C4-2B (cell line): ENCODE data around the gene ANKRD33B.
"Not testable (repeated sequence)": the region's sequence is repeated elsewhere in the genome, so short reads cannot be mapped to it uniquely, and the experiment has no call there.

ENCODE experiments used
- H3K27ac ChIP-seq: fragments of 450-650 bp; 2 replicates; pipeline ENCODE4 v1.5.1; 2017
- CTCF ChIP-seq: fragments of 450-650 bp; conservative IDR thresholded peaks from 2 replicates; pipeline ENCODE4 v1.5.1; 2017; ENCODE audit warnings: mild to moderate bottlenecking
- ZFX ChIP-seq: fragments of 450-650 bp; IDR thresholded peaks from 2 replicates; pipeline ENCODE4 v1.6.1; 2017

The ANKRD33B gene

GRCh38 chr5:10607666-10608073 is 43.8 kb downstream of the ANKRD33B start:
- H3K27ac ChIP-seq, result no peak overlapping the region
- no peak for TF ChIP-seq CTCF
- no peak for TF ChIP-seq ZFX

- not testable (repeated sequence) for H3K27ac ChIP-seq
These were observed 44.2 kb downstream of the ANKRD33B start for GRCh38 chr5:10608081-10608480.

DNA sequence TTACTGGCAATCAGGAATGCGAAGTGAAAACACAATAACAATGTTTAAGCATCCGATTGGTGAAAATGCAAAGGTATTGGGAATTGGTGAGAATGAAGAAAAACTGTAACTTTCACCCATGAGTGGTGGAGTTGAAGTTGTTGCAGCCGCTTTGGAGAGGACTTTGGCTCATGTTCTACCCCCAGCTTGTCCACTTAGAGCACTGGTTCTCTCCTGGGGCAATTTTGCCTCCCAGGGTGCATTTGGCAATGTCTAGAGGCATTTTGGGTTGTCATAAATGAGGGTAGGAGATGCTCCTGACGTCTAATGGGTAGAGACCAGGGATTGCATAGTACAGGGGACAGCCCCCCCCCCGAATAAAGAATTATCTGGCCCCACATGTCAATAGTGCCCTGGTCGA is 46.2 kb downstream of the ANKRD33B start:
- no peak overlapping the region for H3K27ac ChIP-seq
- TF ChIP-seq ZFX, result no peak
- no peak for TF ChIP-seq CTCF

- no peak overlapping the region for H3K27ac ChIP-seq
- TF ChIP-seq CTCF, result no peak
- TF ChIP-seq ZFX, result no peak
These were observed 47.4 kb downstream of the ANKRD33B start for GRCh38 chr5:10611290-10611689.

DNA sequence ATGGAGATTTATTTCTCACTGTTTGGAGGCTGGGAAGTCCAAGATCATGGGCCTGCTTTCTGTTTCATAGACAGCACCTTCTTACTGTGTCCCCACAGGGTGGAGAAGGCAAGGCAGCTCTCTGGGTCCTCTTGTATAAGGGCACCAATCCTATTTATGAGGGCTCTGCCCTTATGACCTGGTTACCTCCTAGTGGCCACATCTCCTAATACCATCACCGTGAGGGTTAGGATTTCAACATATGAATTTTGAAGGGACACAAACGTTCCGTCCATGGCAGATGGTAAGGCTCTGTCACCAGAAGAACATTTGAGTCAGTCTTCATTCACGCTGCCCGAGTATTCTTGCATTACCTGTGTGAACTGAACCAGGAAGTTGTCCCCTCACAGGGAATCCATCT is 48.4 kb downstream of the ANKRD33B start:
- TF ChIP-seq CTCF (no peak), ZFX (no peak)
- H3K27ac ChIP-seq, result no peak overlapping the region

GRCh38 chr5:10615693-10616092 is 51.8 kb downstream of the ANKRD33B start:
- no peak overlapping the region for H3K27ac ChIP-seq
- no peak for TF ChIP-seq ZFX
- TF ChIP-seq CTCF, result no peak

GRCh38 chr5:10617103-10617502 is 53.2 kb downstream of the ANKRD33B start:
- TF ChIP-seq CTCF (no peak), ZFX (no peak)
- no peak overlapping the region for H3K27ac ChIP-seq

- TF ChIP-seq CTCF (no peak), ZFX (no peak)
These were observed 54.4 kb downstream of the ANKRD33B start for GRCh38 chr5:10618311-10618710.

More at GRCh38 chr5:10618311-10618710, 54.4 kb downstream of the ANKRD33B start:
- H3K27ac ChIP-seq, result no peak overlapping the region
